Left colon (tissue), 2 donors: ENCODE results near the gene FNDC3B. TPM values are rescaled to one million over a fixed set of nuclear protein-coding genes. Genes with fewer than 3 reads are reported as not detected.
"Not testable (repeated sequence)": the region's sequence is repeated elsewhere in the genome, so short reads cannot be mapped to it uniquely, and the experiment has no call there.

Source experiments
- ATAC-seq: fragments of 200-7000 bp; cut with Tn5 transposase; one replicate; pipeline ENCODE4 v1.9.1; 2020; ENCODE audit warnings: mild to moderate bottlenecking, moderate library complexity
- DNase-seq, 2 donors: peaks; one replicate each; pipeline ENCODE4 v3.0.0-alpha.2; 2020
- intact Hi-C, 2 donors: fragments of 100-400 bp; cut with DNase I in 1 of 2; cut with micrococcal nuclease in 1 of 2; formaldehyde crosslinking; loops; one replicate each; pipeline versions ENCODE4 v1.11.2 to v1.14.0; 2022; cut with DNase I, micrococcal nuclease
- total RNA-seq, 2 donors: library from RNA; stranded (reverse); fragmentation: NEBNext Ultra II Directional; extraction: Animal tissue kit (Norgen Biotek cat#: 25700); gene quantifications; one replicate each; pipeline ENCODE4 v1.2.1, GENCODE V29; 2021
- donor health status: DM: no; HTN: no; CAD: no.
- donor health status: DM: yes; HTN: yes; CAD: no.

FNDC3B gene
- total RNA-seq, 2 donors from 2014 or later: 100 to 113 TPM

DNA sequence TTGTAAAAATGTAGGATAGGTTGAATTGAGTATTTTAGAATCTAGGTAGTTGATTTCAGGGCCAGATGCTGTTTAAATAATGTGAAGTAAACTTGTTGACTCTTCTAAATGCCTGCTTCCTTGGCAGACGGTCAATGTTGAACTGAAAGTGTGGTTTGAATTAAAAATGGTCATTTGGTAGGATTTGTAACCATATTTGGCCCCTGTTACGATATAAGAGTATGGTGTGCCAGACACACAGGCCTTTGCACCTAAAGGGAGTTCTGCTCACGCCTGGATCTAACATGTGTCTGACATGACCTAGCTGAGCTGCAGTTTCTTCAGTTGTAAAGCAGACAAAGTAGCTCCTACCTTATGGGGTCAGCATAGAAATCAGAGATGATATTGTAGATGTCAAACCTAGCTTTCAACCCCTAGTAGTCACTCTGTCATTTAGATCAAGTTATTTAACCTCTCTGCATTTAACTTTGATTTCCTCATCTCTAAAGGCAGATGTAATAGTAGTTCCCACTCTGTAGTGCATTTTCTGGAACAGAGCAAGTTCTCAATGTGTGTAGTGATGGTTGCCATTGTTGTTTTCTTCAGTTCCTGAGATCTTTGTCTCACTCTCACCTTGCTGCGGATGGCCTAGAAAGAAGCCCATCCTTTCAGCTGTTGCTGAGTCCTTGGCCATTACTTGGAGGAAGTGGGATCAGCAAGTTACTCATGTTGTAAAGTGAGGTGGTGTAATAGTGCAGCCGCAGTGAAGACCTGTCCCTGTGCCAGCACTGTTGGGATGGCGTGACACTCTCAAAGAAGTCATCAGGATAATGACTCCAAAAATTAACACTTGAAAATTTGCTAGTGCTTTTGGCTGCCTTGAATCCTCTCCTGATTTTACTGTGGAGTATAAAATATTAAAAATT, 318.7 kb downstream of the FNDC3B start:
- DNase-seq (no peak), ATAC-seq (peak; percentile 41)
- intact Hi-C loops: no loop called here

DNA sequence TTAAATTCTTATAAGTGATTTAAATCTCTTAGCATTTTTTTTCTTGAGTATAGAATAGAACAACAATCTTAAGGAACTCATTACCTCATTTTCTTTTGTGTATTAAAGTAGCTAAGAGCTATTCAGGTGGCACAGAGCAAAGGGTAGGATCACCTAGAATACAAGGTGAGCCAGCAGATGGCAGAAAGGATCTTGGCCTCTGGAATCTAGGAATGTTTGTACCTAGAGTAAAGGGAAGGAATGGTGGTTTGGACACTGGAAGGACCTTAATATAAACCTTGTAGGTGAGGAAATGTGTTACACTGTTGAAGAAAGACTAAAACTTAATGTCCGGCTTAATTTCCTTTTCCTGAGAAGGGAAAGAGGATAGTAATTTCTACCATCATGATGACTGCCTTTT, 319.9 kb downstream of the FNDC3B start:
- intact Hi-C loops: no loop called here
- DNase-seq (no peak), ATAC-seq (no peak)

DNA sequence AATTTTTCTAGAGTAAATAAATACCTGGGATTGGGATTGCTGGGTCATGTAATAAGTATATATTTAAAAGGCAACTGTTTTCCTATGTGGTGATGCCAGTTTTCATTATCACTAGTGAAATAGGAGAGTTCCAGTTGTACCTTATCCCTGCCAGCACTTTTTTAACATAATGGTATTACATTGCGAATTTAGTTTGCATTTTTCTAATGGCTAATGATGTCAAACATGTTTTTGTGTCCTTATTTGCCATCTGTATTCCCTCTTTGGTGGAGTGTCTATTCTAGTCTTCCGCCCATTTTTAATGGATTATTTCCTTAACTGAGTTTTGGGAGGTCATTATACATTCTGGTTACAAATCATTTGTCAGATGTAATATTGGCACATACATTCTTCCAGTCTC, 320.6 kb downstream of the FNDC3B start:
- ATAC-seq (no peak), DNase-seq (no peak)
- intact Hi-C loops: no loop called here

DNA sequence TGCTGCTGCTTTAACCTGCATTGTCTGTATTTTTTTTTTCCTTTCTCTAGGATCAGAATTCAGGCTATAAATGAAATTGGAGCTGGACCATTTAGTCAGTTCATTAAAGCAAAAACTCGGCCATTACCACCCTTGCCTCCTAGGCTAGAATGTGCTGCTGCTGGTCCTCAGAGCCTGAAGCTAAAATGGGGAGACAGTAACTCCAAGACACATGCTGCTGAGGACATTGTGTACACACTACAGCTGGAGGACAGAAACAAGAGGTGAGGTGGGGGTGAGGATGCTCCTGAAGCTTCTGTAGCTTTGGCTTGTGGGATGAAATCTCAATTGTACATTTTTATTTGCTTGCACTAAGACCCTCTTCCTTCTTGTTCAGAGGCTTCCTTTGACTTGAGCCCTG, 323.2 kb downstream of the FNDC3B start:
- ATAC-seq: no peak
- intact Hi-C loops: no loop called here
- DNase-seq: no peak

DNA sequence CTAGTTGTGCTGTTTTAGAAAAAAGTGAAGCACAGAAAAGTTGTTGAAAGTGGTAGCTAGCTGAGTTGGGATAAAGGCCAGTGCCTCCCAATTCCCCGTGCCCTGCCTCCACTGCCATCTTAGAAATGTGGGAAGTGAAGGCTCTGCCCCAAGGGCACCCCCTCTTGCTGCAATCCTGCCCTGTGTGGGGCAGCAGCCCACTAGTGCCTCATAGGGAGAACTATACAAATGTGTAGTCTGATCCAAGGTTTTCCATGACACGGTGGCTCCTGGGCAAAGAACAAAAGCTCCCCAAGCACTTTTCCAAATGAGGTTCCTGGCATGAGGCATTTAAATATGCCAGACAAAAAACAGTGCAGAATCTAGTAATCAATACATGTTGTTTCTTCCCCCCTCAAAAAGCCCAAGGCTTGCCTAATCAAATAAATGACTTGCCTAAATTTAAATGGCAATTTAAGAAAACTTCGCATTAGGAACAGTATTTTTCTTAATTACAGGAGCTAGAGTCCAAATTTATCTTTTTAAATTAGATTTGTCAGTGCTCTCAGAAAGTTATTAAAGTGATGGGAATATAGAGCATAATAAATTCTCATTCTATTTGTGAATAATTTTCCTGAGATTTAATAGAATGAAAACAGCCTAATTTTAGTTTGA, 325.1 kb downstream of the FNDC3B start:
- intact Hi-C loops: no loop called here
- ATAC-seq (no peak), DNase-seq (no peak)

DNA sequence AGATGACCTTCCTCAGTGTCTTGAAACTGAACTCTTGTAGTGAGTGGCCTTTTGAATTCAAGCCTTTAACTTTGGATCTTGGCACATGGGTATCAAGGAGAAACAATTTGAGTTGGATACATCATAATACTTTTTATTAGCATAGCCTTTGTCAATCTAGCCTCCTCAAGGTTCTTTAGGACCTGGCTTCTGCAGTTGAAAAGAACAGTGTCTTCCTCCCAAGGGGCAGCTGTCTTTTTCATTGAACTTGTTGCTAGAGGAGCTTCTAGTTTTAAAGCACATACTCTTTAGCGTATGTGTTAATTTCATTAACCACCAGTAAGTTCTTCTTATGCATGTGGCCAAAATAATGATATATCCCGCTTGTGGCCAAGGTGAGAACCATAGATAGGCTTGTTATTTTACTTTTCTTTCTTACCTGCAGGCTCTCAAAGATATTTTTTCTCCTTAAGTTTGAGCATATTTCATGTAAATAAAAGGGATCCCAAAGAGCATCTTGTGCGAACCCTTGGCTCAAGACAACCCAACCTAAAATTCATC, 325.7 kb downstream of the FNDC3B start:
- ATAC-seq: no peak
- DNase-seq: no peak
- intact Hi-C loops: no loop called here

DNA sequence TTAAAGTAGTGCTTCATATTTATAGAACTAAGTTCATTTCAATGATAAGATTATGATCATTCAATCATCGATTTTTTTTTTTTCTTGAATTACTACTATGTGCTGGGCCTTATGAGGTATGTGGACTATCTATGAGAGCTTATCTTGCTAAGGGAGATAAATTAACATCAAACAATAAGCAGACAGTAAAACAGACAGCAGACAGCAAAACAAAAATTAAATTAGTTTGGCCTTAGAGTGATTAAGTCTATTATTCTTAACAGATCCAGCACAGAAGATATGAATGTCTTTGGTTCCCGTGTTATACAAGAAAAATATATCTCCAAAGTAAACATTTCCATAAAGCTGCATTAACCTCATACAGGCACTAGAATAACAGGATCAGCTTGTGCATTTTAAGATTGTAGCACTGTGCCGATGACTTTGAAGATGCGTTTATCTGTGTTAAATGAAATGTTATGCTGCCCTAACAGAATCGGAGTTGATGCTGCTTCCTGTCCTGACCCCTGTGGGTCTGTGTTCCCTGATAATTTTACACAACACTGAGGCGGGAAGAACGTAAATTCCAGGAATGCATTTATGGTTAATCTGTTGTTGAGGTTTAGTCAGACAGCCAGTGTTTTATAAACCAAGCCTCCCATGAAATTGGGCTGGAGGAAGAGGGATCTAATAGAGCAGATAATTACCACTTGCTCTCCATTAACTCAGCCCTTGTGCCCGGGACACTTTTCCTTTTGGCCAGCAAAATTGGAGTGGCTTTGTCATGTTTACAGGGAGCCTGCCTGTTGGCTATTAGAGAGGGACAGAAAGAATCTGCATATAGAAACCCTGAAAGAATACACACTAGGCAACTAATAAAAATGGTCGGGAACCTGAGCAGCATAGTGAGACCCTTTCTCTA, 328.1 kb downstream of the FNDC3B start:
- ATAC-seq (no peak), DNase-seq (no peak)
- intact Hi-C loops: no loop called here

DNA sequence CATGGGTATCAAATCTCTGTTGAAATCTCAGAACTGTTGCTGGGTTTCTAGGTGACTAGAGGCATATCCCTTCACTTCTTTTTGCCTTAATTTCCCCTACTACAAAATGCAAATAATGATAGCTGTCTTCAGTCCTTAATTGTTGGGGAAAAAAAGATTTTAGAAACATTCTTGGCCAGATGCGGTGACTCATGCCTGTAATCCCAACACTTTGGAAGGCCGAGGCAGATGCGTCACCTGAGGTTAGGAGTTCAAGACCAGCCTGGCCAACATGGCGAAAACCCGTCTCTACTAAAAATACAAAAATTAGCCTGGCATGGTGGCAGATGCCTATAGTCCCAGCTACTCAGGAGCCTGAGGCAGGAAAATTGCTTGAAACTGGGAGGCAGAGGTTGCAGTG, 329.2 kb downstream of the FNDC3B start:
- DNase-seq, intact Hi-C loops, ATAC-seq: not testable (repeated sequence)

DNA sequence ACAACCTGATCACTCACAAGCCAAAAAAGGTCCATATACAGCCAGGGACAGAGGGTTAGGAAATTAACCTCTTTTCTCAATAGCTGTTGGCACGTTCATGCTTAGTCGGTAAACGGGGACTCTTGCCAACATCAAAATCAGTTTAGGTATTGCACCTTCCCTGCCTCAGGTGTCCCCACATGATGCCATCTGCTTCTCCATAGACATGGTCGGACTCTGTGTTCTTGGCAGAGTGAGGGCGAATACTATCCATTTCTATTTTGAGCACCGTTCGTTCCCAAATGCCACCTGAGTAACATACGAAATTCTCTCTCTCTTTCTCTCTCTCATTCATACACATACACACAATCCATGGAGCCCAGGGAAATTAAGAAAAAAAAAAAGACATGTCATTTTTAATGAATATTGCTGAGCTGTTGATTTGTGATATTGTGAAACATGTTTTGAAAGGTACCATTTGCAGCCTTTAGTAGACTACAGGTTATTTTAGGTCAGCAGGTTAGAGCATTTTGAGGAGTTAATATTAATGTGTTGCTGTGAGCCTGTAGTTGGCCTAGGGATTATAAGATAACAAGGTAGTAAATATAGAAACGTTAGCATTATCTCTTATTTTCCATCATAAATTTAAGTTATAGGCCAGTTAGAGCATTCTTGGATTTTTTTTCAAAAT, 330.3 kb downstream of the FNDC3B start:
- ATAC-seq: peak; percentile 23
- DNase-seq: no peak

DNA sequence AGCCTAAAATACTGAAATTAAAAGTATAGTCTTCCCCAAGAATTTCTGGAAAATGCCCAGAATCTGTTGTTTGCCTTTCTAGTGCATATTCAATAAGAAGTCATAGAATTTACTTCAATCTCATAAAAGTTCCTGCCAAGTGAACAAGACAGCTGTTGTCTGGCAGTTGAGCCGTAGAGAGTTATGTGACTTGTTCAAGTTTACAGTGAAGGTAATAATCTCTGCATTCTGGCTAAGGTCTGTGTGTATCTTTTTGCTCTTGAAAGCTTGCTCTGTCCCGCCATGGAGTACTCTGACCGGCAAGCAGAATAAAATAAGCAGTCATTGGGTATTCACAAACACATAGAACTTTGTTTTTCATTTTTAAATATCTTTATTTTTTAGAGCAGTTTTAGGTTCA, 331.0 kb downstream of the FNDC3B start:
- intact Hi-C loops: no loop called here
- DNase-seq (no peak), ATAC-seq (peak; percentile 84)

More for the DNA sequence above, 330.3 kb downstream of the FNDC3B start:
- intact Hi-C loops: no loop called here

DNA sequence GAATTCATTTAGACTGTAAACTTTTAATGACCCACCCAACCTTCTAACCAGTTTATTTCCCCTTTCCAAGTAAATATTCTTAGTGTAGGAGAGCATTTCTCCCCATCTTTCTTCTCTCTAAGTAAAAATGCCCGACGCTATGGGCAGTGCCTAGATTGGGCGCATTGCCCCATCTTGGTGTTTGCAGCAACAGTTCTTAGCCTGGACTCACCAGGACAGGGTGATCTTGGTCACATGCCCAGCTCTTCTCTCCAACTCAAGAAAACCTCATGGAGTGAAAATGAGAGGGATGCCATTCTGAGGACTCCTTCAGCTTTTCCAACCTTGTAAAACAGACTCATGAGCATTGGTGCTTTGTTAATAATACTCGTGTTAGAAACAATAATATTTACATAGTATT, 332.2 kb downstream of the FNDC3B start:
- intact Hi-C loops: no loop called here
- no peak for DNase-seq
- no peak for ATAC-seq

DNA sequence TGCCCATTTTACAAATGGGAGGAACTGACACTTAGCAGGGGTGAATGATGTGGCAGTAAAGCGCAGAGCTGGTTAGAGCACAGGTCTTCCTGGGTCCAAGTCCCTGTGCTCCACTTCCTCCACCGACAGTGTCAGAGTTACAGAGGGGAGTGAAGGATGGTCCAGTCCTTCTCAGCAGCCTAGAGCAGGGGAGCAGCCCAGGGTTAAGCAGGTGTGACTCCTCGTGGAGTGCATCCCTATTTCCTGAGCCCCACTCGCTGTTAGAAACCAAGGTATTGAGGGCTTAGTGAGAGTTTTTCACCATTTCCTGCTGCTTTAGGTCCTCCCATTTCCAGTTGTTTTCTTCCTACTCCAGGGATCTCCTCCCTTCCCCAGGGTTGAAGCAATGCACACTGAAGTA, 333.5 kb downstream of the FNDC3B start:
- ATAC-seq (no peak), DNase-seq (no peak)
- intact Hi-C loops: no loop called here

DNA sequence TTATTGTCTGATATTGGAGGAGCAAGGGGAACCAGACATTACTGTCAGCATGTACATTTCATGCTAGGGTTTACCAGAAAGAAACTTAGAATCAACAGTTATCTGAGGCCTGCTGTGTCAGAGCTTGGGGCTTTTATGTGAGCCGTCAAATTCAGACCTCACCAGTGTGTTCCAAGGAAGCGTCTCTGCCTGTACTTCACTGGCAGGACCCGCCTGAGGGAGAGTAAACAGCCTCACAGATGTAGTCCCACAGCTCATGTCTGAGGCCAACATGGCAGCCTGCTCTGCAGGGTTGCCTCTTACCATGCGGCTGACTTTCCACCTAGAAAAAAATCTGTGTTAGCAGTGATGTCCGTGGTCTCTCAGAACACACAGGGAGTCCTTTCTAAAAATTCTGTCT, 334.5 kb downstream of the FNDC3B start:
- intact Hi-C loops: no loop called here
- ATAC-seq (no peak), DNase-seq (no peak)

DNA sequence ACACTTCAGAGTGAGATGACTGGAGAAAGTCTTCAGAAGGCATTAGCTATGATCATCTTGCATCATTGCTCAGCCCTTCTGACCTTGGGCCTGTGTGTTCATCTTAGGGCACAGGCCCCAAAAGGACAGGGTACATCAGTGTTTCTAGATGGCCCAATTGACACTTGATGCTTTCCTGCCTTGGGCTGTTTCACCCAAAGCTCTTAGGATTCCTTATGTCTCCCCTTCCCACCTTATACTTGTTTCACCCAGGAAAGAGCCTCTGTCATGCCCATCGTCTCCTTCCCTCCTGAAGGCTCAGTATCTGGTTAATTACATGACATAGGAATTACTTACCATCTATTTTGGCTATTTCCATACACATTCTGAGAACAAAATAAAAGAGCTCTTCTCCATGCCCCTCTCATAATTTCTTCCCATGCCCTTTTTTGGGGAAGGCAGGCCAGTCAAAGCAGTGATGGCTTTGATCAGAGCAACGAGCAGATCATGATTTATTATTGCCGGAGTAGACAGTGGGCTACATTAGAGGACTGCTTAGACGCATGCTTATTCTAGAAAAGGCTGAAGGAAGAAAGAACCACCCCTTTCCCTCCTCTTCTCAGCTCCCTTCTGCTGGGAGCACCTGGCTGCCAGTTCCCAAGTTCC, 335.9 kb downstream of the FNDC3B start:
- intact Hi-C loops: no loop called here
- no peak for ATAC-seq
- no peak for DNase-seq

DNA sequence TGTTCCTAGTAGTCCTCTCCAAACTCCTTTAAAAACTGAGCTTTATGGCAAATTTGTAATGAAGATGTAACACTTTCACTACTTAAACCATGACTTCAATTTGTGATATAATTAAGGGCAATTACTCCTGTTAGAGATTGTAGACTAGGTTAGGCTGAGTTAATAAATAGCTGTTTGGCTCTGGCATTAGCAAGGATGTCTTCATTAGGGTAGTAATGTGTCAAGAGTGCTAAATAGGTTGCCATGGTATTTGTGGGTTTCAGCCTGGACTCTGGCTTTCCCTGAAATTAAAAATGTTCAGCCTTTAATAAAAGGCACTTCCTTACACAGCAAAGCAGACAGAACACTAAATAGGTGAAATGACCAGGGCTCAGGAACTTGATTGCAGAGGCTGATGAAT, 337.0 kb downstream of the FNDC3B start:
- intact Hi-C loops: no loop called here
- ATAC-seq (no peak), DNase-seq (no peak)

DNA sequence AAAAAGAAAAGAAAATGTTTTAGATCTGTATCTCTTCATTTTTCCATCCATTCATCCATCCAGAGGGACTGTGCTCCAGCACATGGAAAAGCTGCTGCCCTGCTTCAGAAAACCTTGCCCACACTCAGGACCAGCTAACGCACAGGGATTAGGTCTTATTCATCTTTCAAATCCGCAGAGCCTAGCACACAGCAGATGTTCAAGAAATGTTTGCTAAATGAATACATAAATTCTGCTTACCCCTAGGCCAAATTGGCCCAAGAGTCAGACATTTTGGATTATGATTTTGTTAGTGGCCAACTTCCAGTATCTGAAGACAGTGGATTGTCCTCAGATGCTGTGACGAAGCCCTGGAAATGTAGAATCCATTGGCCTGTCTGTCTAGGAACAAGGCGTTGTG, 337.5 kb downstream of the FNDC3B start:
- intact Hi-C loops: no loop called here
- ATAC-seq (no peak), DNase-seq (no peak)

DNA sequence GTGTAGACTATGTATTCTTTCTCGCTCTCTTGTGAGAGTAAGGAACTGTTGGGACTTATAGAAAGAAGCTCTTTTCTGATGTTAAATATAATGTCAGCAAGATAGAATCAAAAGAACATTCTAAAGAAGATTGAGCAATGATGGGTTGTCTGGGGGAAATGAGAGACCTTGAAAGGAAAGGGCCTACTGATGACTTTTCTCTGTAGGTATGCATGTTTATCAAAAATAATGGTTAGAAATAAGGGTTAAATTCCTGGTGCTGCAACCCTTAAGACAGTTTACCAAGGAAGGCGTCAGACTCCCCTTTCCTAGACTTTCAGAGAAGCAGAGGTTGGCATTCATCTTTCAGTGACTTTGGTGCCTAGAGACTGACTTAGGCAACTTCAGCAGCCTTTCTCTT, 339.1 kb downstream of the FNDC3B start:
- ATAC-seq: no peak
- intact Hi-C loops: no loop called here
- no peak for DNase-seq

DNA sequence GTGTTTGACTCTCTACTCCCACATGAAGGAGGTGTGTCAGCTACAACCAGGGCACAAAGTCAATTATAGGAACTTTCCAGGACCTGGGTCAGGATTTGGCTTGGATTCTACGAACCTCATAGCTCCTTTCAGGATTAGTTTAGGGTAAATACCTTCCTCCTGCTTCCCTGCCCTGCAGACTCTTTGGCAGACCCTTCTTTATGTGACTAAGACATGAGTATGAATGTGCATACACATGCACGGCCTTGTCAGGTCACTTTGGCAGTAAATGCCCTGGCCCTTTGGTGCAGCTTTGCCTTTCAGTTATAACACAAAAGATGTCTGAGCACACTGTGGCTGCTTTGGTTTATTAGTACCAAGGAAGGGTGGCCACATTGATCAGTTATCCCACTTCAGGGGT, 340.0 kb downstream of the FNDC3B start:
- intact Hi-C loops: no loop called here
- ATAC-seq (no peak), DNase-seq (no peak)
